ENCODE measurements around the gene SLC39A13.
A peak's percentile ranks its signal among the peaks of the same experiment; 100 is the strongest.

SLC39A13 gene

GRCh38 chr11:47407746-47408590 is at the start of gene SLC39A13:
SLC39A13 (plus strand) TSS chr11:47408590; CDS start chr11:47410095, 1,505 bp downstream.
- Mint-ChIP-seq H3K9me3 (no peaks in the 10 kb centered on the region), H3K4me1 (peaks cover 43% of the 10 kb centered on the region), H3K27ac (peak within 1 kb of the TSS; percentile 98), H3K27me3 (no peaks in the 10 kb centered on the region), H3K4me3 (peak within 1 kb of the TSS; percentile 98 to 99)
- DNase-seq (peak; percentile 96 to 98), ATAC-seq (peak; percentile 93)

- no peak overlapping the region for H3K4me3 Mint-ChIP-seq
- H3K4me1 Mint-ChIP-seq: peaks cover 15% of the 10 kb centered on the region
- ATAC-seq (no peak), DNase-seq (no peak)
- H3K9me3 Mint-ChIP-seq: no peaks in the 10 kb centered on the region
- no peak overlapping the region for H3K27ac Mint-ChIP-seq
- H3K27me3 Mint-ChIP-seq: no peaks in the 10 kb centered on the region
Measured at GRCh38 chr11:47358731-47359051, 49.7 kb upstream of the SLC39A13 start.

- no peak for ATAC-seq
- peaks cover 15% of the 10 kb centered on the region for H3K4me1 Mint-ChIP-seq
- H3K4me3 Mint-ChIP-seq: no peak overlapping the region
Measured at GRCh38 chr11:47359162-47359561, 49.2 kb upstream of the SLC39A13 start.

GRCh38 chr11:47359586-47359985 is 48.8 kb upstream of the SLC39A13 start:
- Mint-ChIP-seq H3K4me1 (peaks cover 15% of the 10 kb centered on the region), H3K27ac (peak overlapping the region in 1 of 2 donors; percentile 72), H3K4me3 (no peak overlapping the region), H3K9me3 (no peaks in the 10 kb centered on the region), H3K27me3 (no peaks in the 10 kb centered on the region)
- DNase-seq (no peak), ATAC-seq (peak; percentile 39)

More at GRCh38 chr11:47359162-47359561, 49.2 kb upstream of the SLC39A13 start:
- peak overlapping the region in 1 of 2 donors; percentile 72 for H3K27ac Mint-ChIP-seq
- no peak for DNase-seq
- no peaks in the 10 kb centered on the region for H3K27me3 Mint-ChIP-seq
- H3K9me3 Mint-ChIP-seq: no peaks in the 10 kb centered on the region

GRCh38 chr11:47360341-47360740 is 48.0 kb upstream of the SLC39A13 start:
- no peak for DNase-seq
- Mint-ChIP-seq H3K4me3 (no peak overlapping the region), H3K9me3 (no peaks in the 10 kb centered on the region), H3K27me3 (no peaks in the 10 kb centered on the region), H3K27ac (no peak overlapping the region), H3K4me1 (peaks cover 15% of the 10 kb centered on the region)
- ATAC-seq: no peak

GRCh38 chr11:47361419-47361818 is 47.0 kb upstream of the SLC39A13 start:
- peaks cover 15% of the 10 kb centered on the region for H3K4me1 Mint-ChIP-seq

GRCh38 chr11:47366020-47366490 is 42.3 kb upstream of the SLC39A13 start:
- Mint-ChIP-seq H3K27ac (no peak overlapping the region), H3K4me1 (peaks cover 26% of the 10 kb centered on the region), H3K27me3 (no peaks in the 10 kb centered on the region), H3K9me3 (no peaks in the 10 kb centered on the region), H3K4me3 (no peak overlapping the region)
- DNase-seq (no peak), ATAC-seq (no peak)

More at GRCh38 chr11:47361419-47361818, 47.0 kb upstream of the SLC39A13 start:
- ATAC-seq: no peak
- Mint-ChIP-seq H3K9me3 (no peaks in the 10 kb centered on the region), H3K27ac (no peak overlapping the region), H3K27me3 (no peaks in the 10 kb centered on the region), H3K4me3 (no peak overlapping the region)
- DNase-seq: no peak

GRCh38 chr11:47369676-47370075 is 38.7 kb upstream of the SLC39A13 start:
- no peaks in the 10 kb centered on the region for H3K9me3 Mint-ChIP-seq
- peaks cover 34% of the 10 kb centered on the region for H3K4me1 Mint-ChIP-seq

GRCh38 chr11:47372422-47372821 is 36.0 kb upstream of the SLC39A13 start:
- peak overlapping the region in 1 of 2 donors; percentile 23 for H3K27ac Mint-ChIP-seq
- H3K27me3 Mint-ChIP-seq: no peaks in the 10 kb centered on the region
- DNase-seq (no peak), ATAC-seq (no peak)
- H3K4me1 Mint-ChIP-seq: peaks cover 36% of the 10 kb centered on the region
- H3K9me3 Mint-ChIP-seq: no peaks in the 10 kb centered on the region
- no peak overlapping the region for H3K4me3 Mint-ChIP-seq

More at GRCh38 chr11:47369676-47370075, 38.7 kb upstream of the SLC39A13 start:
- H3K27me3 Mint-ChIP-seq: no peaks in the 10 kb centered on the region
- DNase-seq (no peak), ATAC-seq (no peak)
- peak overlapping the region in 1 of 2 donors; percentile 84 for H3K27ac Mint-ChIP-seq
- H3K4me3 Mint-ChIP-seq: peak overlapping the region in 1 of 2 donors; percentile 20

- peak overlapping the region; percentile 61 to 76 for H3K27ac Mint-ChIP-seq
- peaks cover 29% of the 10 kb centered on the region for H3K4me1 Mint-ChIP-seq
- H3K27me3 Mint-ChIP-seq: no peaks in the 10 kb centered on the region
- DNase-seq (peak; percentile 79 to 81), ATAC-seq (peak; percentile 90)
- H3K4me3 Mint-ChIP-seq: peak overlapping the region in 1 of 2 donors; percentile 19
- H3K9me3 Mint-ChIP-seq: no peaks in the 10 kb centered on the region
Measured at GRCh38 chr11:47373876-47374719, 34.3 kb upstream of the SLC39A13 start.

GRCh38 chr11:47374720-47375019 is 33.7 kb upstream of the SLC39A13 start:
- no peak overlapping the region for H3K4me3 Mint-ChIP-seq
- no peaks in the 10 kb centered on the region for H3K9me3 Mint-ChIP-seq
- H3K4me1 Mint-ChIP-seq: peaks cover 23% of the 10 kb centered on the region
- no peaks in the 10 kb centered on the region for H3K27me3 Mint-ChIP-seq
- peak overlapping the region in 1 of 2 donors; percentile 64 for H3K27ac Mint-ChIP-seq
- ATAC-seq: no peak
- DNase-seq: no peak

GRCh38 chr11:47375020-47375419 is 33.4 kb upstream of the SLC39A13 start:
- Mint-ChIP-seq H3K27ac (peak overlapping the region in 1 of 2 donors; percentile 64), H3K4me3 (no peak overlapping the region), H3K27me3 (no peaks in the 10 kb centered on the region), H3K9me3 (no peaks in the 10 kb centered on the region), H3K4me1 (peaks cover 20% of the 10 kb centered on the region)
- ATAC-seq (no peak), DNase-seq (no peak)

GRCh38 chr11:47375546-47376085 is 32.8 kb upstream of the SLC39A13 start:
- Mint-ChIP-seq H3K9me3 (no peaks in the 10 kb centered on the region), H3K4me3 (no peak overlapping the region)

GRCh38 chr11:47376107-47376524 is 32.3 kb upstream of the SLC39A13 start:
- DNase-seq (no peak), ATAC-seq (no peak)
- no peaks in the 10 kb centered on the region for H3K9me3 Mint-ChIP-seq
- no peak overlapping the region for H3K4me3 Mint-ChIP-seq
- no peak overlapping the region for H3K27ac Mint-ChIP-seq
- no peaks in the 10 kb centered on the region for H3K27me3 Mint-ChIP-seq
- H3K4me1 Mint-ChIP-seq: peaks cover 13% of the 10 kb centered on the region

More at GRCh38 chr11:47375546-47376085, 32.8 kb upstream of the SLC39A13 start:
- H3K27me3 Mint-ChIP-seq: no peaks in the 10 kb centered on the region
- no peak for ATAC-seq
- peaks cover 17% of the 10 kb centered on the region for H3K4me1 Mint-ChIP-seq
- DNase-seq: no peak
- no peak overlapping the region for H3K27ac Mint-ChIP-seq

- no peaks in the 10 kb centered on the region for H3K27me3 Mint-ChIP-seq
- ATAC-seq (no peak), DNase-seq (no peak)
- no peaks in the 10 kb centered on the region for H3K9me3 Mint-ChIP-seq
- H3K4me3 Mint-ChIP-seq: no peak overlapping the region
- H3K4me1 Mint-ChIP-seq: peaks cover 13% of the 10 kb centered on the region
- peak overlapping the region in 1 of 2 donors; percentile 21 for H3K27ac Mint-ChIP-seq
Measured at GRCh38 chr11:47376525-47377371, 31.6 kb upstream of the SLC39A13 start.
